Panc1 (cell line): ENCODE data around the gene TSPAN14.

Experiments used
- POLR2AphosphoS5 ChIP-seq: IDR thresholded peaks from 2 replicates; pipeline ENCODE4 v1.6.1; 2012; ENCODE audit warnings: mild to moderate bottlenecking, low read depth, low read length, moderate library complexity
- TF ChIP-seq, protein P1 (sequence below): fragments of 450-650 bp; IDR thresholded peaks from 2 replicates; pipeline ENCODE4 v1.5.1; 2017; ENCODE audit warnings: mild to moderate bottlenecking
- TF ChIP-seq, protein P2 (sequence below), 2 experiments: IDR thresholded peaks; 2 replicates each; pipeline ENCODE4 v1.6.1; 2011 to 2012; ENCODE audit warnings: low read depth in 2 of 2, control low read depth in 1 of 2, low read length in 1 of 2, mild to moderate bottlenecking in 1 of 2, moderate library complexity in 1 of 2; ENCODE audit not compliant: insufficient read depth in 1 of 2

DNA sequence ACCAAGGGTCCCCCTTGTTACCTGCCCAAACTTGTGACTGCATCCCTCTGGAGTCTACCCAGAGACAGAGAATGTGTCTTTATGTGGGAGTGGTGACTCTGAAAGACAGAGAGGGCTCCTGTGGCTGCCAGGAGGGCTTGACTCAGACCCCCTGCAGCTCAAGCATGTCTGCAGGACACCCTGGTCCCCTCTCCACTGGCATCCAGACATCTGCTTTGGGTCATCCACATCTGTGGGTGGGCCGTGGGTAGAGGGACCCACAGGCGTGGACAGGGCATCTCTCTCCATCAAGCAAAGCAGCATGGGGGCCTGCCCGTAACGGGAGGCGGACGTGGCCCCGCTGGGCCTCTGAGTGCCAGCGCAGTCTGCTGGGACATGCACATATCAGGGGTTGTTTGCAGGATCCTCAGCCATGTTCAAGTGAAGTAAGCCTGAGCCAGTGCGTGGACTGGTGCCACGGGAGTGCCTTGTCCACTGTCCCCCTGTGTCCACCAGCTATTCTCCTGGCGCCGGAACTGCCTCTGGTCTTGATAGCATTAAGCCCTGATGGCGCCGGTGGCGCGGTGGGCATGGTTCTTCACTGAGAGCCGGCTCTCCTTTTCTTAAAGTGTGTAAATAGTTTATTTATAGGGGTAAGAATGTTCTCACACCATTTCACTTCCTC is 64.2 kb downstream of the TSPAN14 start:
- no peak for TF ChIP-seq POLR2AphosphoS5
- TF ChIP-seq, protein P1, sequence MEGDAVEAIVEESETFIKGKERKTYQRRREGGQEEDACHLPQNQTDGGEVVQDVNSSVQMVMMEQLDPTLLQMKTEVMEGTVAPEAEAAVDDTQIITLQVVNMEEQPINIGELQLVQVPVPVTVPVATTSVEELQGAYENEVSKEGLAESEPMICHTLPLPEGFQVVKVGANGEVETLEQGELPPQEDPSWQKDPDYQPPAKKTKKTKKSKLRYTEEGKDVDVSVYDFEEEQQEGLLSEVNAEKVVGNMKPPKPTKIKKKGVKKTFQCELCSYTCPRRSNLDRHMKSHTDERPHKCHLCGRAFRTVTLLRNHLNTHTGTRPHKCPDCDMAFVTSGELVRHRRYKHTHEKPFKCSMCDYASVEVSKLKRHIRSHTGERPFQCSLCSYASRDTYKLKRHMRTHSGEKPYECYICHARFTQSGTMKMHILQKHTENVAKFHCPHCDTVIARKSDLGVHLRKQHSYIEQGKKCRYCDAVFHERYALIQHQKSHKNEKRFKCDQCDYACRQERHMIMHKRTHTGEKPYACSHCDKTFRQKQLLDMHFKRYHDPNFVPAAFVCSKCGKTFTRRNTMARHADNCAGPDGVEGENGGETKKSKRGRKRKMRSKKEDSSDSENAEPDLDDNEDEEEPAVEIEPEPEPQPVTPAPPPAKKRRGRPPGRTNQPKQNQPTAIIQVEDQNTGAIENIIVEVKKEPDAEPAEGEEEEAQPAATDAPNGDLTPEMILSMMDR: no peak
- TF ChIP-seq, protein P2, sequence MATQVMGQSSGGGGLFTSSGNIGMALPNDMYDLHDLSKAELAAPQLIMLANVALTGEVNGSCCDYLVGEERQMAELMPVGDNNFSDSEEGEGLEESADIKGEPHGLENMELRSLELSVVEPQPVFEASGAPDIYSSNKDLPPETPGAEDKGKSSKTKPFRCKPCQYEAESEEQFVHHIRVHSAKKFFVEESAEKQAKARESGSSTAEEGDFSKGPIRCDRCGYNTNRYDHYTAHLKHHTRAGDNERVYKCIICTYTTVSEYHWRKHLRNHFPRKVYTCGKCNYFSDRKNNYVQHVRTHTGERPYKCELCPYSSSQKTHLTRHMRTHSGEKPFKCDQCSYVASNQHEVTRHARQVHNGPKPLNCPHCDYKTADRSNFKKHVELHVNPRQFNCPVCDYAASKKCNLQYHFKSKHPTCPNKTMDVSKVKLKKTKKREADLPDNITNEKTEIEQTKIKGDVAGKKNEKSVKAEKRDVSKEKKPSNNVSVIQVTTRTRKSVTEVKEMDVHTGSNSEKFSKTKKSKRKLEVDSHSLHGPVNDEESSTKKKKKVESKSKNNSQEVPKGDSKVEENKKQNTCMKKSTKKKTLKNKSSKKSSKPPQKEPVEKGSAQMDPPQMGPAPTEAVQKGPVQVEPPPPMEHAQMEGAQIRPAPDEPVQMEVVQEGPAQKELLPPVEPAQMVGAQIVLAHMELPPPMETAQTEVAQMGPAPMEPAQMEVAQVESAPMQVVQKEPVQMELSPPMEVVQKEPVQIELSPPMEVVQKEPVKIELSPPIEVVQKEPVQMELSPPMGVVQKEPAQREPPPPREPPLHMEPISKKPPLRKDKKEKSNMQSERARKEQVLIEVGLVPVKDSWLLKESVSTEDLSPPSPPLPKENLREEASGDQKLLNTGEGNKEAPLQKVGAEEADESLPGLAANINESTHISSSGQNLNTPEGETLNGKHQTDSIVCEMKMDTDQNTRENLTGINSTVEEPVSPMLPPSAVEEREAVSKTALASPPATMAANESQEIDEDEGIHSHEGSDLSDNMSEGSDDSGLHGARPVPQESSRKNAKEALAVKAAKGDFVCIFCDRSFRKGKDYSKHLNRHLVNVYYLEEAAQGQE (IDR thresholded peaks at IDR 0.05; ENCODE audit: insufficient read depth in 1 of 2, low read depth in 2 of 2, low read length in 1 of 2): no peak
